GM19099 (cell line): ENCODE measurements around the gene CERS3.

ENCODE experiments used
- POLR2A ChIP-seq: IDR thresholded peaks from 3 replicates; pipeline ENCODE4 v1.6.1; 2011; ENCODE audit warnings: low read depth; ENCODE audit not compliant: insufficient read length; ENCODE audit errors: extremely low read depth

CERS3 gene

DNA sequence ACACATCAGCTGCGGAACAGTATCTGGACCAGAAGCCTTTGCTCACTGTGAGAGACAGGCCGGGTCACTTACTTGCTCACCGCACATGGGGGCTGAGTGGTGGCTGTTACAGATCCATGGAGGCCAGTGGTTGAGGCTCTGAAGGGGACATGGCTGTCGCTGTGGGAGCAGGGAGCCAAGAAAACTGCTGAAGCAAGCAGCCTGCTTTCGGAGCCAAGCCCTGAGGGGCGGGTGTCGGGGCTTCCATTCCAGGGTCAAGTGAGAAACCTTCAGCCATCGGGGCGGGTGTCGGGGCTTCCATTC lies 144.7 kb downstream of the CERS3 start:
- TF ChIP-seq POLR2A: no peak

DNA sequence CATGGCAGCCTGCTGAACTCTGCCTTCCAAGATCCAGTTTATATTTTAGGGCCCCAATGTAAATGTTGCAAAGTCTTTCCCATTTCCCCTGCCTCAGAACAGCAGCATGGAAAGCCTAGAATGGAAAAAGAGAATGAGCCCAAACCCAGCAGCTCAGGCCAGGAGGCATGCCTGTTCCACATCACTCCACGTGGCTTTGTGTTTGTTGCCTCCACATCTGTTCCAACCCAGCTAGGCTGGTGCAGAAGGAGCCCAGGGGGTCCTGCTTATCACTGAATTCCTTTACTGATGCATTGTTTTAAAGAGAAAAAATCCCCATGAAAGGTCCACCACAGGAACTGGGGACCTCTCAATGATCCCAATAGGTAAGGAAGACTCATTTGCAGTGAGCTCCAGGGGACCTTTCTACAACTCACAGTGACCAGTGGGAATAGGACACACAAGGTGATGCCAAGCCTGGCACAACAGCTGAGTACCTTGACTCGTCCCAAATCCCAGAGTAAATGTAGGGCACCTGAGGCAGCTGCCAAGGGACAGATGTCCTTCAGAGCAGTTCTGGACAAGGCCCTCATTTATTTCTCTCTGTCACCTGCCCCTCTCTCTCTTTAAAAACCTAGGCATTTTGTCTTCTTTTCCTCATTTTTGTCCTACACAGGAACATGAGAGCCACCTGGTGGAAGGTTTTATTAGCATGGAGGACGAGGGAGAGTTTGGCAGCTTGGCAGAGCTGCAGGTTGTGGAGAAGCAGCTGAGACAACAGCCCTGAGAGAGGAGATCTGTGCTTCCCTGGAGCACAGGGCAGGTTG lies 145.2 kb downstream of the CERS3 start:
- TF ChIP-seq POLR2A: no peak

DNA sequence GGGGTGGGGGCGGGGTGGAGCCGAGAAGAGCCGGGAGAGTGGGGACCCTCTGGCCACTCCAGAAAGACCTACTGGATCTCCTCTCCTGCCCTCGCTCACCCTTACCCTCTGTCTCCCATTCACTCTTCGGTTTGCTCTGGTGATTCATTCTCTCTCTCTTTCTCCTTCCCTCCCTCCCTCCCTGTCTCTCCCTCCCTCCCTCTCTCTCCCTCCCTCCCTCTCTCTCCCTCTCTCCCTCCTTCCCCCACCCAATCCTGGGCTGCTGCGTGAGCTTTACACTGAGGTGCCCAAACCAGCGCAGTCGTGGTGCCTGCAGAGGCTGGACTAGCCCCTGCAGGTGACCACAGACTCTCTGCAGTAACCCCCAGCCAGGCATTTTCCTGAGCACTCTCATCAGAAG lies 154.8 kb downstream of the CERS3 start:
- TF ChIP-seq POLR2A: no peak

DNA sequence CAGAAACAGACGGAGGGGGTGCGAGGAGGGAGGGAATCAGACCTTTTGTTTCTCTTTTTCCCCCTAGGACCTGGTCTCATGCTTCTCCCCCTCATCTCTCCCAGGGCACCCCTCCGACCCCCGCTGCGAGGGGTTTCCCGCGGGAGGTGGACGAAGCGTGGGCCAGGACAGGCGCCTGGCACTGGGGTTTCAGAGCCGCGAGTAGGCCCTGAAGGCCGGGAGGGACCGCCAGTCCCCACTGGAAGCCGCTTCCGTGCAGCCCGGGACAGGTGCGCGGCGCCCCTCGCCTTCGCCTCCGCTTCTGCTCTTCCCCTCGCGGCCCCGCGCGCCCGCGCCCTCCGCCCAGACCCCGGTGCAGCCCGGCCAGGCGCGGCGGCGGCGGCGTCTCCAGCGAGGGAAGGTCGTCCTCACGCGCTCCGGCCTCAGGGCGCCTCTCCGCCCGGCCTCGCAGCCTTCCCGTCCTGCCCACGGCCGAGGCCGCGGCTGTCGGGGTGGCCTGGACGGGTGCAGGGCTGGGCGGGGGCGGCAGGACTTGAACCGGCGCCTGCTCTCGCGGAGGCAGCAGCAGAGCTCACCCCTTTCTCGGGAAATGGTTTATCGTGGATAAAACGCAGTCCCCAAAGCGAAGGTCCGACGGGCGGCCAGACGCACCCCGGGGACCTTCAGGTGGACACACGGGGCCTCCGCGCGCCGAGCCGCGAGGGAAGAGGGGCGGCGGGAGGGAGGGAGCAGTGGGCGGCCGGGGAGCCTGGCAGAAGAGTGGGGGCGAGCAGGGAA lies 155.4 kb downstream of the CERS3 start:
- no peak for TF ChIP-seq POLR2A

DNA sequence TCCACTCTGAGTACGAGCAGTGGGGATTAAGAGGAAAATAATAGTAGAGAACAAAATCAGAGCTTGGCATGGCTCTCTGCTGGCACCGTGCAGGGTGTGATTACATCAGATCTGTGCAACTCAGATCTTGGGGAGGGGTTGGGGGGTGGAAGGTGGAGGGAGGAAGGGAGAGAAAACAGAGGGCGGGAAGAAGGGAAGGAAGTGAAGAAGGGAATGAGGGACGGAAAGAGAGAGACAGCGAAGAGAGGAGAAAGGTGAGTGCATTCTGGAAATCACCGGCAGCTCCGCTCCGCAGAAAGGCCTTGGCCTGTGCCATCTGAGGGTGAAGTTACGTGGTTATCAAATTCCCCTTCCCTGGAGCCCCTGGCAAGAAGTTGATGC lies 156.0 kb downstream of the CERS3 start:
- no peak for TF ChIP-seq POLR2A

DNA sequence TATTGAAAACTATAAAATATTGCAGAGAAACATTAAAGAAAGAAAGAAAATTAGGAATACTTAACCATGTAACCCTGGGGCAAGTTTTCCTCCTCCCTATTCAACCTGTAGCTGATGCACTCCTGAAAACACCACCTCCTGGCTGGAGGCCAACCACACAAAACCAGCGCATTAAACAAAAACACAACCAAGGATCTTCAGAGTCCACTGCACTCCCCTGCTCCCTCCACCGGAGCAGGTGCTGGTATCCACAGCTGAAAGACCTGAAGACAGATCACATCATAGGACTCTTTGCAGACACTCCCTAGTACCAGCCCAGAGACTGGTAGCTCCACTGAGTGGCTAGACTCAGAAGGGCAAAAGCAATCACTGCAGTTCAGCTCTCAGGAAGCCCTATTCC lies 173.4 kb downstream of the CERS3 start:
- TF ChIP-seq POLR2A: no peak

DNA sequence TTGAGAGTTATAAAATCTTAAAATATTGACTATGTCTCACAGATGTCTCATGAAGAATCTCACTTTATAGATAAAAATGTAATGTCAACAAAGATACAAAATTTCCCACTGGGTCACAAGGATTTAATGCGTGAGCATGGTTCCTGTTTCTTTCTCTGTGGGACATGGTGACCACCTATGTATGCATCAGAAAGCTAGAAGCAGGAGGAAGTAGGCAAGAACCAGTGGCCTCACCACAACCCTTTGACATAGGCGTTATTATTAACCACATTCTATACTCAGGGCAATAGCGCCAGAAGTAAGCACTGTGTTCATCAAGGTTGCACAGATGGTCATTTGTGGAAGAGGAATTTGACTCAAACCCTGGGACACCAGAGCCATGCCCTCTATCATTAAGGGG lies 175.3 kb downstream of the CERS3 start:
- TF ChIP-seq POLR2A: no peak

DNA sequence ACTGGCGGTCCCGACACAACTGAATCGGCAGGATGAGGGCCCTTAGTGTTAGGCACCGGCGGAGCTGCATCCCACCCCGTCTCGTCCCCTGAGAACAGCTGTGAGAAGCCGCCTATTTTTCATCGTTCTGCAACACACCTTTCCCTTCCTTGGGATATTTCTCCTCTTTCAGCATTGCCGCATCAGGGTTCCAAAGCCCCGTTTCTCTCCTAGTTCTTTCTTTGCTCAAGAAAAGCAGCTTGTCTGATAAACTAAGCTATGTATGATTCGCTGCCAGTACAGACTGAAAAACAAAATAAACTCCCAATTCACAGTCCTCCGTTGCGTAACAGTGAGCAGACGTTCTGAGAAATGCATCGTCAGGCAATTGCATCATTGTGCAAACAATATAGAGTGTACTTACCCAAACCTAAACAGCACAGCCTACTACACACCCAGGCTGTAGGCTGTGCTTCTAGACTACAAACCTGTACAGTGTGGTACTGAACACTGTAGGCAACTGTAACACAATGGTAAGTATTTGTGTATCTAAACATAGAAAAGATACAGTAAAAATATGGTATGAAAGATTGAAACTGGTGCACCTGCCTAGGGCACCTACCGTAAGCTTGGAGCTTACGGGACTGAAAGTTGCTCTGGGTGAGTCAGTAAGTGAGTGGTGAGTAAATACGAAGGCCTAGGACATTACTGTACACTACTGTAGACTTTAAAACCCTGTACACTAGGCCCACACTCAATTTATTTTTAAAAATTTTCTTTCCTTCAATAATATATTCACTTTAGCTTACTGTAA lies 178.1 kb downstream of the CERS3 start:
- no peak for TF ChIP-seq POLR2A
